Tibial nerve (tissue), 4 donors: ENCODE data around the gene NECTIN1. TPM values are rescaled to one million over a fixed set of nuclear protein-coding genes. Genes with fewer than 3 reads are reported as not detected.

Experiments used
- DNase-seq, 2 donors: peaks; one replicate each; pipeline ENCODE4 v3.0.0-alpha.2; 2019; ENCODE audit warnings: low spot score in 2 of 2
- H3K27ac ChIP-seq, 4 donors: fragments of 200-600 bp; sonication (generic) in 3 of 4; one replicate each; pipeline ENCODE4 v1.5.1; 2017 to 2019; ENCODE audit warnings: mild to moderate bottlenecking in 1 of 4
- H3K27me3 ChIP-seq, 2 donors: fragments of 200-600 bp; sonication (generic) in 1 of 2; one replicate each; pipeline versions ENCODE4 v1.5.1 to v1.6.0; 2017 to 2019
- H3K36me3 ChIP-seq, 3 donors: fragments of 200-600 bp; sonication (generic); one replicate each; pipeline ENCODE4 v1.5.1; 2018 to 2019
- H3K4me1 ChIP-seq, 4 donors: fragments of 200-600 bp; sonication (generic) in 3 of 4; one replicate each; pipeline ENCODE4 v1.5.1; 2017 to 2019
- H3K4me3 ChIP-seq, 4 donors: fragments of 200-600 bp; sonication (generic) in 3 of 4; one replicate each; pipeline ENCODE4 v1.5.1; 2017 to 2019; ENCODE audit warnings: mild to moderate bottlenecking in 1 of 4, moderate library complexity in 1 of 4
- H3K9me3 ChIP-seq, 4 donors: fragments of 200-600 bp; sonication (generic) in 3 of 4; one replicate each; pipeline ENCODE4 v1.5.1; 2017 to 2019
- CTCF ChIP-seq, 5 experiments: fragments of 200-600 bp in 3 of 5; fragments of 450-650 bp in 2 of 5; sonication (generic) in 3 of 5; IDR thresholded peaks; one replicate each; pipeline ENCODE4 v1.5.1; 2016 to 2019; ENCODE audit warnings: antibody characterized with exemption in 5 of 5, mild to moderate bottlenecking in 3 of 5, moderate library complexity in 2 of 5
- EP300 ChIP-seq, 2 donors: sonication (generic); formaldehyde crosslinking; IDR thresholded peaks; one replicate each; pipeline ENCODE4 v1.6.1; 2017; ENCODE audit warnings: antibody characterized with exemption in 2 of 2, mild to moderate bottlenecking in 1 of 2
- POLR2A ChIP-seq, 2 donors: fragments of 450-650 bp; IDR thresholded peaks; one replicate each; pipeline ENCODE4 v1.6.1; 2017; ENCODE audit warnings: antibody characterized with exemption in 2 of 2, mild to moderate bottlenecking in 2 of 2, moderate library complexity in 2 of 2
- WGBS, 2 donors: methylation state at CpG; one replicate each; pipeline ENCODE4 v1.1.5; 2018; 5-methylcytosine and 5-hydroxymethylcytosine counted together
- total RNA-seq, 4 donors: library from RNA; depleted of rRNA; stranded (reverse); fragments of >200 nt; gene quantifications; one replicate each; pipeline ENCODE4 v1.1.0, GENCODE V29; 2016

Gene NECTIN1
- total RNA-seq, 4 donors from 2014 or later = 6.0 to 29.1 (median 14.0) TPM

GRCh38 chr11:119729951-119730613 lies 1.1 kb upstream of the NECTIN1 start:
- peaks cover 0 to 39% (median 22%) of the 10 kb centered on the region in 4 donors for H3K4me1 ChIP-seq
- peak overlapping the region; percentile 63 to 86 (median 70) for H3K4me3 ChIP-seq
- H3K27me3 ChIP-seq = no peaks in the 10 kb centered on the region
- H3K36me3 ChIP-seq = no peaks in the 10 kb centered on the region
- peak overlapping the region; percentile 74 to 91 (median 86) for H3K27ac ChIP-seq
- TF ChIP-seq CTCF (IDR thresholded peaks at IDR 0.05) (no peak), EP300 (IDR thresholded peaks at IDR 0.05) (no peak), POLR2A (IDR thresholded peaks at IDR 0.05) (no peak)
- no peaks in the 10 kb centered on the region for H3K9me3 ChIP-seq
- DNase-seq = peak in 1 of 2 donors; percentile 50
- WGBS, 2 donors = 9 to 11% methylated on average over 21 of the region's 21 CpGs

- peak overlapping the region; percentile 74 to 91 (median 86) for H3K27ac ChIP-seq
- no peaks in the 10 kb centered on the region for H3K36me3 ChIP-seq
- peaks cover 0 to 39% (median 22%) of the 10 kb centered on the region in 4 donors for H3K4me1 ChIP-seq
- DNase-seq = no peak
- WGBS, 2 donors = 0% methylated on average over 21 of the region's 21 CpGs
- peak in 1 of 5 experiments; percentile 4 for TF ChIP-seq CTCF (IDR thresholded peaks at IDR 0.05)
- no peak for TF ChIP-seq POLR2A (IDR thresholded peaks at IDR 0.05)
- peak overlapping the region; percentile 63 to 86 (median 70) for H3K4me3 ChIP-seq
- H3K27me3 ChIP-seq = no peaks in the 10 kb centered on the region
- no peaks in the 10 kb centered on the region for H3K9me3 ChIP-seq
These were observed 554 bp upstream of the NECTIN1 start for GRCh38 chr11:119729581-119729927.

GRCh38 chr11:119728211-119728626 lies 781 bp downstream of the NECTIN1 start:
- H3K4me1 ChIP-seq = peaks cover 0 to 39% (median 22%) of the 10 kb centered on the region in 4 donors
- TF ChIP-seq EP300 (IDR thresholded peaks at IDR 0.05) = no peak
- TF ChIP-seq CTCF (IDR thresholded peaks at IDR 0.05) = no peak
- no peak for TF ChIP-seq POLR2A (IDR thresholded peaks at IDR 0.05)
- peak overlapping the region; percentile 74 to 91 (median 86) for H3K27ac ChIP-seq
- H3K9me3 ChIP-seq = no peaks in the 10 kb centered on the region
- no peak for DNase-seq
- peak overlapping the region; percentile 39 to 86 (median 68) for H3K4me3 ChIP-seq
- no peaks in the 10 kb centered on the region for H3K27me3 ChIP-seq
- 0% methylated on average over 22 to 26 of the region's 30 CpGs for WGBS, 2 donors
- no peaks in the 10 kb centered on the region for H3K36me3 ChIP-seq

GRCh38 chr11:119727523-119728151 lies 1.4 kb downstream of the NECTIN1 start:
- peak overlapping the region in 2 of 4 donors; percentile 84 to 91 for H3K27ac ChIP-seq
- no peaks in the 10 kb centered on the region for H3K36me3 ChIP-seq
- H3K27me3 ChIP-seq = no peaks in the 10 kb centered on the region
- H3K9me3 ChIP-seq = no peaks in the 10 kb centered on the region
- no peak for DNase-seq
- peaks cover 0 to 39% (median 22%) of the 10 kb centered on the region in 4 donors for H3K4me1 ChIP-seq
- TF ChIP-seq POLR2A (IDR thresholded peaks at IDR 0.05) = no peak
- no peak for TF ChIP-seq EP300 (IDR thresholded peaks at IDR 0.05)
- peak in 3 of 5 experiments; percentile 15 to 20 (median 16) for TF ChIP-seq CTCF (IDR thresholded peaks at IDR 0.05)
- 0% methylated on average over 16 to 40 of the region's 48 CpGs for WGBS, 2 donors
- H3K4me3 ChIP-seq = peak overlapping the region; percentile 39 to 86 (median 68)
